Spleen (tissue), 13 donors: ENCODE data around the gene TTC24. TPM values are rescaled to one million over a fixed set of nuclear protein-coding genes. Genes with fewer than 3 reads are reported as not detected.

Source experiments
- DNase-seq: peaks from one replicate; pipeline ENCODE4 v3.0.0-alpha.2; 2020
- H3K27ac ChIP-seq, 8 donors: fragments of 200-600 bp; sonication (generic) in 7 of 8; 1 replicate in 4 of 8; 2 replicates in 4 of 8; pipeline versions ENCODE4 v1.5.0 to v1.8.0; 2016 to 2021; ENCODE audit warnings: inconsistent platforms in 4 of 8, mild to moderate bottlenecking in 4 of 8, moderate library complexity in 1 of 8
- H3K27me3 ChIP-seq, 7 donors: fragments of 200-600 bp; sonication (generic) in 6 of 7; replicated peaks in 1 of 7; 1 replicate in 4 of 7; 2 replicates in 3 of 7; pipeline versions ENCODE4 v1.5.0 to v1.8.0; 2016 to 2021; ENCODE audit warnings: inconsistent platforms in 3 of 7, mild to moderate bottlenecking in 1 of 7
- H3K36me3 ChIP-seq, 6 donors: fragments of 200-600 bp; sonication (generic) in 5 of 6; 1 replicate in 4 of 6; 2 replicates in 2 of 6; pipeline versions ENCODE4 v1.5.0 to v1.8.0; 2016 to 2021; ENCODE audit warnings: inconsistent platforms in 2 of 6
- H3K4me1 ChIP-seq, 6 donors: fragments of 200-600 bp; sonication (generic) in 5 of 6; 1 replicate in 3 of 6; 2 replicates in 3 of 6; pipeline versions ENCODE4 v1.5.0 to v1.8.0; 2016 to 2021; ENCODE audit warnings: inconsistent platforms in 3 of 6
- H3K4me3 ChIP-seq, 8 donors: fragments of 200-600 bp; sonication (generic) in 7 of 8; 1 replicate in 4 of 8; 2 replicates in 4 of 8; pipeline versions ENCODE4 v1.5.0 to v1.8.0; 2016 to 2021; ENCODE audit warnings: inconsistent platforms in 4 of 8, mild to moderate bottlenecking in 4 of 8, moderate library complexity in 2 of 8
- H3K9me3 ChIP-seq, 8 donors: fragments of 200-600 bp; sonication (generic) in 7 of 8; 1 replicate in 4 of 8; 2 replicates in 4 of 8; pipeline versions ENCODE4 v1.5.0 to v1.8.0; 2016 to 2021; ENCODE audit warnings: inconsistent platforms in 4 of 8
- CTCF ChIP-seq, 11 experiments: fragments of 200-600 bp in 7 of 11; fragments of 450-650 bp in 4 of 11; sonication (generic) in 4 of 11; IDR thresholded peaks in 8 of 11; conservative IDR thresholded peaks in 3 of 11; 1 replicate in 7 of 11; 2 replicates in 4 of 11; pipeline versions ENCODE4 v1.4.0 to v1.8.0; 2016 to 2021; ENCODE audit warnings: antibody characterized with exemption in 11 of 11, inconsistent platforms in 4 of 11, mild to moderate bottlenecking in 1 of 11
- POLR2A ChIP-seq, 3 donors: fragments of 450-650 bp; IDR thresholded peaks; one replicate each; pipeline ENCODE4 v1.5.1; 2017; ENCODE audit warnings: antibody characterized with exemption in 3 of 3, mild to moderate bottlenecking in 1 of 3
- POLR2AphosphoS5 ChIP-seq, 3 donors: sonication (generic); formaldehyde crosslinking; IDR thresholded peaks; one replicate each; pipeline ENCODE4 v1.5.1; 2017; ENCODE audit warnings: antibody characterized with exemption in 3 of 3
- WGBS, 5 donors: extraction: QIAGEN DNeasy Blood & Tissue Kit in 3 of 5; methylation state at CpG; one replicate each; pipeline versions ENCODE4 v1.1.5 to v1.1.7; 2013 to 2018; 5-methylcytosine and 5-hydroxymethylcytosine counted together
- intact Hi-C: fragments of 100-400 bp; cut with DNase I; formaldehyde crosslinking; loops from one replicate; pipeline ENCODE4 v1.15.0; 2023; ENCODE audit warnings: low total_unique reads
- long read RNA-seq, 2 donors: transcript quantifications; one replicate each; lab custom pipeline, GENCODE V29; 2026
- polyA plus RNA-seq, 3 donors: library from polyadenylated mRNA; stranded (reverse); fragments of 200-250 nt; gene quantifications; one replicate each; pipeline ENCODE4 v1.2.1, GENCODE V29; 2013
- total RNA-seq, 7 donors: library from RNA; depleted of rRNA in 3 of 7; stranded (reverse); fragments of >200 nt in 3 of 7; fragmentation: NEBNext Ultra II Directional in 4 of 7; extraction: Animal tissue kit (Norgen Biotek cat#: 25700) in 4 of 7; gene quantifications; one replicate each; pipeline versions ENCODE4 v1.1.0 to v1.2.1, GENCODE V29; 2016 to 2021
- donor health status: healthy with polysubstance abuse.
- donor health status: DM: no; HTN: no; CAD: no; lungs with moderate emphysema.
- donor health status: DM: no; HTN: no; CAD: no.
- donor health status: Bipolar disorder and iron deficiency.
- donor health status: healthy.
- donor health status: DM: no; HTN: no; CAD: no.
- donor health status: DM: yes; HTN: yes; CAD: no.

TTC24 gene
- total RNA-seq (1 to 10 TPM; 2.3 to 6.4 (median 4.3) TPM), polyA plus RNA-seq (1 to 10 TPM; 2.7 to 5.0 (median 2.8) TPM)
- long read RNA-seq, donor 1 = 0 reads
- long read RNA-seq, donor 2 = 0 reads

GRCh38 chr1:156579472-156579871 is at the start of gene TTC24:
Gene TTC24 (plus strand): TSS chr1:156579723. CDS start chr1:156581365, 1,642 bp downstream.
- peaks cover 0 to 34% (median 25%) of the 10 kb centered on the region in 6 donors for H3K4me1 ChIP-seq
- DNase-seq = no peak
- 71 to 84% (median 80%) methylated on average over 4 to 5 of the region's 5 CpGs for WGBS, 5 donors
- H3K36me3 ChIP-seq = no peaks in the 10 kb centered on the region
- no peak for TF ChIP-seq POLR2AphosphoS5 (IDR thresholded peaks at IDR 0.05)
- no peak for TF ChIP-seq CTCF (IDR thresholded peaks at IDR 0.05 in 8 of 11, conservative IDR thresholded peaks at IDR 0.05 in 3 of 11)
- TF ChIP-seq POLR2A (IDR thresholded peaks at IDR 0.05) = no peak
- H3K27ac ChIP-seq = no peak within 1 kb of the TSS
- H3K27me3 ChIP-seq = no peaks in the 10 kb centered on the region
- intact Hi-C loops = no loop called here
- H3K9me3 ChIP-seq = no peaks in the 10 kb centered on the region
- H3K4me3 ChIP-seq = no peak within 1 kb of the TSS

GRCh38 chr1:156530006-156530405 is 49.5 kb upstream of the TTC24 start:
- no peaks in the 10 kb centered on the region for H3K27me3 ChIP-seq
- no peak for DNase-seq
- peaks cover 0 to 28% (median 10%) of the 10 kb centered on the region in 6 donors for H3K4me1 ChIP-seq
- TF ChIP-seq POLR2A (IDR thresholded peaks at IDR 0.05) = no peak
- no peak for TF ChIP-seq POLR2AphosphoS5 (IDR thresholded peaks at IDR 0.05)
- TF ChIP-seq CTCF (IDR thresholded peaks at IDR 0.05 in 8 of 11, conservative IDR thresholded peaks at IDR 0.05 in 3 of 11) = no peak
- no peak overlapping the region for H3K4me3 ChIP-seq
- no peak overlapping the region for H3K27ac ChIP-seq
- intact Hi-C loops = no loop called here
- H3K36me3 ChIP-seq = peaks cover 0 to 64% (median 0%) of the 10 kb centered on the region in 6 donors
- 95 to 99% (median 97%) methylated on average over 14 to 18 of the region's 18 CpGs for WGBS, 5 donors
- no peaks in the 10 kb centered on the region for H3K9me3 ChIP-seq

- DNase-seq = no peak
- peaks cover 0 to 10% (median 0%) of the 10 kb centered on the region in 6 donors for H3K4me1 ChIP-seq
- intact Hi-C loops = no loop called here
These were observed 47.1 kb upstream of the TTC24 start for GRCh38 chr1:156532374-156532773.

More at GRCh38 chr1:156532374-156532773, 47.1 kb upstream of the TTC24 start:
- TF ChIP-seq POLR2AphosphoS5 (IDR thresholded peaks at IDR 0.05) (no peak), POLR2A (IDR thresholded peaks at IDR 0.05) (no peak), CTCF (IDR thresholded peaks at IDR 0.05 in 8 of 11, conservative IDR thresholded peaks at IDR 0.05 in 3 of 11) (no peak)
- WGBS, 5 donors = 95 to 98% (median 96%) methylated on average over 4 of the region's 4 CpGs
- H3K27me3 ChIP-seq = no peaks in the 10 kb centered on the region
- H3K4me3 ChIP-seq = no peak overlapping the region
- H3K27ac ChIP-seq = no peak overlapping the region
- no peaks in the 10 kb centered on the region for H3K9me3 ChIP-seq
- H3K36me3 ChIP-seq = peaks cover 0 to 82% (median 0%) of the 10 kb centered on the region in 6 donors
